Measurements from ENCODE around the gene LTF.
A peak's percentile ranks its signal among the peaks of the same experiment; 100 is the strongest.

LTF gene

GRCh38 chr3:46490338-46491084, 25.8 kb upstream of the LTF start:
- no peak for DNase-seq (ENCODE audit: low read depth)

GRCh38 chr3:46489875-46490274, 25.2 kb upstream of the LTF start:
- no peak for DNase-seq (ENCODE audit: low read depth)

GRCh38 chr3:46489381-46489780, 24.7 kb upstream of the LTF start:
- DNase-seq (ENCODE audit: low read depth) = no peak

GRCh38 chr3:46488735-46489361, 24.1 kb upstream of the LTF start:
- peak; percentile 89 for DNase-seq (ENCODE audit: low read depth)

- no peak for DNase-seq (ENCODE audit: low read depth)
These were observed 21.1 kb upstream of the LTF start for GRCh38 chr3:46485779-46486175.

- DNase-seq (ENCODE audit: low read depth) = no peak
These were observed 20.4 kb upstream of the LTF start for GRCh38 chr3:46484911-46485778.

GRCh38 chr3:46484388-46484787, 19.7 kb upstream of the LTF start:
- no peak for DNase-seq (ENCODE audit: low read depth)

- DNase-seq (ENCODE audit: low read depth) = no peak
These were observed 19.1 kb upstream of the LTF start for GRCh38 chr3:46483825-46484224.

GRCh38 chr3:46482632-46483350, 18.1 kb upstream of the LTF start:
- DNase-seq (ENCODE audit: low read depth) = no peak

- DNase-seq (ENCODE audit: low read depth) = no peak
These were observed 16.9 kb upstream of the LTF start for GRCh38 chr3:46481636-46482035.

GRCh38 chr3:46480491-46481195, 15.9 kb upstream of the LTF start:
- no peak for DNase-seq (ENCODE audit: low read depth)

- DNase-seq (ENCODE audit: low read depth) = no peak
These were observed 15.0 kb upstream of the LTF start for GRCh38 chr3:46479696-46480095.

- DNase-seq (ENCODE audit: low read depth) = no peak
These were observed 14.3 kb upstream of the LTF start for GRCh38 chr3:46479021-46479420.

- no peak for DNase-seq (ENCODE audit: low read depth)
These were observed 13.6 kb upstream of the LTF start for GRCh38 chr3:46478341-46478740.

- no peak for DNase-seq (ENCODE audit: low read depth)
These were observed 13.1 kb upstream of the LTF start for GRCh38 chr3:46477756-46478155.

GRCh38 chr3:46477145-46477544, 12.4 kb upstream of the LTF start:
- DNase-seq (ENCODE audit: low read depth) = no peak

- DNase-seq (ENCODE audit: low read depth) = no peak
These were observed 8.0 kb upstream of the LTF start for GRCh38 chr3:46472736-46473135.

GRCh38 chr3:46471371-46471914, 6.7 kb upstream of the LTF start:
- DNase-seq (ENCODE audit: low read depth) = no peak

GRCh38 chr3:46470831-46471230, 6.1 kb upstream of the LTF start:
- DNase-seq (ENCODE audit: low read depth) = no peak

- no peak for DNase-seq (ENCODE audit: low read depth)
These were observed 5.1 kb upstream of the LTF start for GRCh38 chr3:46469680-46470357.

Measured in activated T-cell treated with anti-CD3 and anti-CD28 coated beads for 48 hours (primary cell).